ENCODE measurements around the gene MMP24.
"Not testable (repeated sequence)": the region's sequence is repeated elsewhere in the genome, so short reads cannot be mapped to it uniquely, and the experiment has no call there.

- not testable (repeated sequence) for TF ChIP-seq CTCF (conservative IDR thresholded peaks at IDR 0.05 in 1 of 2, IDR thresholded peaks at IDR 0.05 in 1 of 2; ENCODE audit: low read depth in 1 of 2, low read length in 2 of 2); EZH2 (IDR thresholded peaks at IDR 0.05; ENCODE audit: low read length, missing control alignments)
Observed at GRCh38 chr20:35201467-35201866, 25.0 kb upstream of the MMP24 start.

All from fibroblast of lung (primary cell).